Muscle layer of duodenum (tissue), 2 donors: Measurements from ENCODE around the gene ANGPTL4.
A peak's percentile ranks its signal among the peaks of the same experiment; 100 is the strongest.
"Not testable (repeated sequence)": the region's sequence is repeated elsewhere in the genome, so short reads cannot be mapped to it uniquely, and the experiment has no call there.

Source experiments
- H3K27ac ChIP-seq: one replicate; pipeline ENCODE4 v1.7.0; 2013; ENCODE audit warnings: mild to moderate bottlenecking, low read length
- H3K27me3 ChIP-seq: one replicate; pipeline ENCODE4 v1.7.0; 2013; ENCODE audit warnings: low read depth, mild to moderate bottlenecking, control low read depth, low read length
- H3K36me3 ChIP-seq, 2 donors: one replicate each; pipeline ENCODE4 v1.7.0; 2013; ENCODE audit warnings: low read length in 2 of 2, control low read depth in 1 of 2, mild to moderate bottlenecking in 1 of 2; ENCODE audit not compliant: insufficient read depth in 2 of 2, control insufficient read depth in 1 of 2
- H3K4me1 ChIP-seq, 2 donors: one replicate each; pipeline ENCODE4 v1.7.0; 2013; ENCODE audit warnings: low read length in 2 of 2, mild to moderate bottlenecking in 2 of 2, control low read depth in 1 of 2, moderate library complexity in 1 of 2; ENCODE audit not compliant: insufficient read depth in 2 of 2, control insufficient read depth in 1 of 2
- H3K4me3 ChIP-seq, 2 donors: one replicate each; pipeline ENCODE4 v1.7.0; 2013; ENCODE audit warnings: low read length in 2 of 2, low read depth in 1 of 2, mild to moderate bottlenecking in 1 of 2
- H3K9me3 ChIP-seq, 2 donors: one replicate each; pipeline ENCODE4 v1.7.0; 2013; ENCODE audit warnings: low read length in 2 of 2, control low read depth in 1 of 2, mild to moderate bottlenecking in 1 of 2; ENCODE audit not compliant: control insufficient read depth in 1 of 2
- donor health status: healthy.

Gene ANGPTL4

GRCh38 chr19:8363803-8364771 is at the start of gene ANGPTL4:
Gene ANGPTL4 (plus strand): TSS chr19:8364155. CDS start chr19:8364322, 167 bp downstream.
- Histone ChIP-seq H3K36me3 (no peaks in the 10 kb centered on the region), H3K27me3 (no peaks in the 10 kb centered on the region), H3K4me1 (peaks cover 9 to 35% of the 10 kb centered on the region in 2 donors), H3K9me3 (no peaks in the 10 kb centered on the region), H3K4me3 (peak within 1 kb of the TSS; percentile 65 to 84), H3K27ac (peak within 1 kb of the TSS; percentile 86)

- H3K4me3 ChIP-seq, H3K4me1 ChIP-seq, H3K27me3 ChIP-seq, H3K9me3 ChIP-seq, H3K27ac ChIP-seq: not testable (repeated sequence)
- H3K36me3 ChIP-seq: peaks cover 6 to 55% of the 10 kb centered on the region in 2 donors
Measured at GRCh38 chr19:8314981-8315640, 48.8 kb upstream of the ANGPTL4 start.

- H3K4me1 ChIP-seq: peaks cover 0 to 13% of the 10 kb centered on the region in 2 donors
- H3K4me3 ChIP-seq: no peak overlapping the region
Measured at GRCh38 chr19:8316351-8317125, 47.4 kb upstream of the ANGPTL4 start.

GRCh38 chr19:8318835-8319234 is 45.1 kb upstream of the ANGPTL4 start:
- not testable (repeated sequence) for H3K27ac ChIP-seq, H3K4me3 ChIP-seq, H3K27me3 ChIP-seq, H3K9me3 ChIP-seq
- H3K36me3 ChIP-seq: peaks cover 9 to 26% of the 10 kb centered on the region in 2 donors
- H3K4me1 ChIP-seq: peaks cover 9 to 33% of the 10 kb centered on the region in 2 donors

More at GRCh38 chr19:8316351-8317125, 47.4 kb upstream of the ANGPTL4 start:
- Histone ChIP-seq H3K27ac (no peak overlapping the region), H3K27me3 (no peaks in the 10 kb centered on the region), H3K36me3 (peaks cover 4 to 41% of the 10 kb centered on the region in 2 donors), H3K9me3 (no peaks in the 10 kb centered on the region)

GRCh38 chr19:8319807-8320520 is 44.0 kb upstream of the ANGPTL4 start:
- Histone ChIP-seq H3K9me3 (no peaks in the 10 kb centered on the region), H3K27ac (no peak overlapping the region), H3K36me3 (peaks cover 9 to 21% of the 10 kb centered on the region in 2 donors), H3K4me1 (peaks cover 9 to 34% of the 10 kb centered on the region in 2 donors), H3K4me3 (peak overlapping the region; percentile 95 to 99), H3K27me3 (no peaks in the 10 kb centered on the region)

GRCh38 chr19:8320564-8321066 is 43.3 kb upstream of the ANGPTL4 start:
- Histone ChIP-seq H3K4me1 (peaks cover 9 to 34% of the 10 kb centered on the region in 2 donors), H3K27me3 (no peaks in the 10 kb centered on the region)

GRCh38 chr19:8321067-8321985 is 42.6 kb upstream of the ANGPTL4 start, which contains the start of the genes NDUFA7 and RPS28:
Gene NDUFA7 (minus strand): TSS chr19:8321375. CDS start chr19:8321358, 17 bp downstream.
Gene RPS28 (plus strand): TSS chr19:8321496. CDS start chr19:8321531, 35 bp downstream.
- Histone ChIP-seq H3K27ac (peak within 1 kb of the TSS; percentile 98), H3K4me3 (peak within 1 kb of the TSS; percentile 95 to 99)

More at GRCh38 chr19:8320564-8321066, 43.3 kb upstream of the ANGPTL4 start:
- Histone ChIP-seq H3K27ac (peak overlapping the region; percentile 98), H3K36me3 (peaks cover 9 to 18% of the 10 kb centered on the region in 2 donors), H3K9me3 (no peaks in the 10 kb centered on the region), H3K4me3 (peak overlapping the region; percentile 95 to 99)

GRCh38 chr19:8321986-8322637 is 41.8 kb upstream of the ANGPTL4 start:
- Histone ChIP-seq H3K9me3 (no peaks in the 10 kb centered on the region), H3K4me3 (peak overlapping the region; percentile 95 to 99), H3K36me3 (peaks cover 6 to 7% of the 10 kb centered on the region in 2 donors), H3K27ac (peak overlapping the region; percentile 98), H3K27me3 (no peaks in the 10 kb centered on the region), H3K4me1 (peaks cover 9 to 34% of the 10 kb centered on the region in 2 donors)

More at GRCh38 chr19:8321067-8321985, 42.6 kb upstream of the ANGPTL4 start, which contains the start of the genes NDUFA7 and RPS28:
- Histone ChIP-seq H3K27me3 (no peaks in the 10 kb centered on the region), H3K4me1 (peaks cover 9 to 34% of the 10 kb centered on the region in 2 donors), H3K36me3 (peaks cover 7 to 14% of the 10 kb centered on the region in 2 donors), H3K9me3 (no peaks in the 10 kb centered on the region)

GRCh38 chr19:8322638-8322997 is 41.3 kb upstream of the ANGPTL4 start:
- Histone ChIP-seq H3K9me3 (no peaks in the 10 kb centered on the region), H3K36me3 (peaks cover 6 to 7% of the 10 kb centered on the region in 2 donors), H3K27ac (peak overlapping the region; percentile 98), H3K4me1 (peaks cover 9 to 34% of the 10 kb centered on the region in 2 donors), H3K4me3 (peak overlapping the region; percentile 95 to 99), H3K27me3 (no peaks in the 10 kb centered on the region)
